ENCODE measurements around the gene CCDC181. TPM values are rescaled to one million over a fixed set of nuclear protein-coding genes. Genes with fewer than 3 reads are reported as not detected.
"Not testable (repeated sequence)": the region's sequence is repeated elsewhere in the genome, so short reads cannot be mapped to it uniquely, and the experiment has no call there.

Gene CCDC181
- 0.58 TPM for total RNA-seq
- long read RNA-seq, partial matches to known transcripts, result 0 of 1 reads
- long read RNA-seq, other reads (novel, unspliced or antisense), result 1 of 1 reads

DNA sequence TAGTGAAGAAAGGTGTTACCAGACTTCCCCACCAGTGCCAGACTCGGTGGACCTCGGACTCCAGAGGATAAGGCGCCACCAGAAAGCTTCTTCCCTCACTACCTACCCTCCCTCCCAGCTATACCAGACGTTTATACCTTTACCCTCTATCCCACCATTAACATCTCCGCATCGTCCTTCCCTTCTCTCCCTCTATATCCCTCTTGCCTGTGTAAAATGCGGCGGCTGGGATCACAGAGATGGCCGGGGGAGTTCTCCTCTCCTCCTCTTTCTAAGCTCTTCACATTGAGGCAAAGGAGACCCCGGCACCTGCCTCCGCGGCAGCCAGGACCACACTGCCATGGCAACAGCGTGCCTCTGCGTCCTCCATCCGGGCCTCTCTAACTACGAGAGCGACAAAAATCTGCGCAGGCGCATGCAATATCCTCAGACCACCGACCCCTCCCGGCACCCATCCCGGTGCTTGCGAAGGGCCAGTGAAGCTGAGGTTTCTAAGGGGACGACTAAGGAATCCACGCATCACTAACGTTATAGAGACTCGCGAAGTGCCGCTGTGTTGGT lies at the start of gene CCDC181:
Gene CCDC181, minus strand, starts transcription at position 394 of the 561 bp plus-strand sequence. CDS start 2,547 bp downstream, outside the sequence.
- no peak for DNase-seq (ENCODE audit: low spot score)

DNA sequence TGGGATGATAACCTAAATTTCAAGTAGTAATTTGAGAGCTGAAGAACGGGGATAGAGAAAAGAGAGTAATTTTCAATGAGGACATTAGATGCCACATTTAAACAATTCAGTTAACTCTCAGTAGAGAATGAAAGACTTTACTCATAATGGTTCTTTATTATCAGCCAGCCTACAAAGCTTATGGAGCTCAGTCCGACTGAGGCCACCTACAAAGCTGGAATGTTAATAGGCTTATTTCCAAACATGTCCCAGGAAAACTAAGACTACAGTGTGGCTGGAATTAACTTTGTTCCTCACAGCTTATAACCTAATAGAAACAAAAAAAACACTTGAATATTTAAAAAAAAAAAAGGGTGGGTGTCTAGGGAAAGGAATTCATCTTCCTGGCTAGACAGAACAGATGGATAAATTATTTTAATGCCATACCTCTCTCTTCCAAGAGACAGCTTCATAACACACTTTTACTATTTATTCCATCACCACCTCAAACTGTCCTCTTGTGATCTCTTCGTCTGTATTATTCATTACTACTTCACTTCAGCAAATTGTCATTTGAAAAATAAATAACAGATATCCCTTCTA lies 48.6 kb upstream of the CCDC181 start:
- DNase-seq (ENCODE audit: low spot score), result no peak

DNA sequence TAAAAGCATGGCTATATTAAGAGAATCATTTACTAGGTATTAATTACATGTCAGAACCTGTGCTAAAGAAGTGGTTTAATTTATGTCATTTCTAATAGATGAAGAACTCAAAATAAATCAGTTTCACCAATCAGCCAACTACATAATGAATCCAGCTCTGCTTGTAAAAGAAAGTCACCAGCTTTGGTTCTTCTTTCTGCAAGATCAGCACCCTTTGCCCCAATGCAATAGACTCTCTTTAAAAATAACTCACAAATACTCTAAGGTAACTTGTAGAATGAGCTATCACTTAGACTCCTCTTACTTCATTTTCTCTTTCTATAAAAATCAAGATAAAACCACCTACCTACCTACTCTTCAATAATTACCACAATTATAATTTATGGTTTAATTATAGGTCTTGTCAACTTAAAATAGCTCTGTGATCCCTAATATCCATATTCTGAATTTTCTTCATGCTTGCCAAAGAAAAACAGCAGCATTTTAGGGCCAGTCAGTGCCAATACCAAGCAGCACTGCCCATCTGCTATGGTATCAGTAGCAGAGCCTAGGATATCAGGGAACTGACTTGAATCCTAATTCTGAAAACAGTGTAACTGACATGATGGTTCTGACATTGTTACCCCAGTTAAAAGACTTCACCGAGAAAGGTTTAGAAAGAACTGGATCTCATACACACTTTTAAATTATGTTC lies 47.2 kb upstream of the CCDC181 start:
- DNase-seq (ENCODE audit: low spot score), result no peak

DNA sequence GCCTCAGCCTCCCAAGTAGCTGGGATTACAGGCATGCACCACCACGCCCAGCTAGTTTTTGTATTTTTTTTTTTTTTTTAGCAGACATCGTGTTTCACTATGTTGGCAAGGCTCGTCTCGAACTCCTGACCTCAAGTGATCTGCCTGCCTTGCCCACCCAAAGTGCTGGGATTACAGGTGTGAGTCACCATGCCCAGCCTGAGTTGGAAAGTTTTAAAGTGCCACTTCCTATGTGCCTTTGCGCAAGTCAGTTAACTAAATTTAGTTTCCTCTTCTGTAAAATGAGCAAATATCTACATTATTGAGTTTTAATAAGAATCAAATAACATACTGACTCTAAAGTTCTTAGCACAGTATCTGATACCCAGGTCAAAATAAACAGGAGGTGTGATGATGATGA lies 46.1 kb upstream of the CCDC181 start:
- DNase-seq (ENCODE audit: low spot score), result no peak

DNA sequence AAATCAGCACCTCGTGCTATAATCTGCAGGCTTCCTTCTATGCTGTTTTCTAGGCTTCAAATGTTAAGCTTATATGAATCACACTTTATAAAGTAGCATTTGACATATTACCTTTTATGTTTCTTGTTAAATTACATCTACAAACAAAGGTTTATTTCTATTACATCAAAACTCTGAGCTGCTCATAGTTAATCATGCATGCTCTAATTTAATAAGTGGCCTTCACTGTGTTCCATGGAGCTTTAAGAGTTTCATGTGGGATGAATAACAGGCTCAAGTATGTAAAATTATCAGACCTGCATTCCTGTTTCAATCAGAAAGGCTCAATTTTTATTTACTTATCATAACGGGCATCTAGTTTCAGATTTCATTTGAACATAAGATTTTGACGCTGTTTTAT lies 45.5 kb upstream of the CCDC181 start:
- no peak for DNase-seq (ENCODE audit: low spot score)

DNA sequence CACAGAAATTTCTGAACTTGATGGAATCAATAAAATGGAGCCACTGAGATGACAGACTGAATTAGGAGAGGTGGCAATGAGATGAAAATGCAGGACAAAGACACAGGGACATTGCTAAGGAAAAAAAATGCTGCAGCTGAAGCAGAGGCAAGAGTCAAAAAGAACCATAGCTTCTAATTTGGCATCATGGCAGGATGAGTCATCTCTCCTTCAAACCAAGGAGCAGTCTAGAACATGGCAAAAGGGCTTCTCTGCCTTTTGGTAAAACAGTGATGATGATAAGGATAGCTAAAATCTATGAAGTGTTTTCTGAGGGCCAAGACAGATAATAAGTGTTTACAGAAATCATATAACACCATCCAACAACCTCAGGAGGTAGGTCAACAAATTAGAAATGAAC lies 41.7 kb upstream of the CCDC181 start:
- DNase-seq (ENCODE audit: low spot score), result no peak

DNA sequence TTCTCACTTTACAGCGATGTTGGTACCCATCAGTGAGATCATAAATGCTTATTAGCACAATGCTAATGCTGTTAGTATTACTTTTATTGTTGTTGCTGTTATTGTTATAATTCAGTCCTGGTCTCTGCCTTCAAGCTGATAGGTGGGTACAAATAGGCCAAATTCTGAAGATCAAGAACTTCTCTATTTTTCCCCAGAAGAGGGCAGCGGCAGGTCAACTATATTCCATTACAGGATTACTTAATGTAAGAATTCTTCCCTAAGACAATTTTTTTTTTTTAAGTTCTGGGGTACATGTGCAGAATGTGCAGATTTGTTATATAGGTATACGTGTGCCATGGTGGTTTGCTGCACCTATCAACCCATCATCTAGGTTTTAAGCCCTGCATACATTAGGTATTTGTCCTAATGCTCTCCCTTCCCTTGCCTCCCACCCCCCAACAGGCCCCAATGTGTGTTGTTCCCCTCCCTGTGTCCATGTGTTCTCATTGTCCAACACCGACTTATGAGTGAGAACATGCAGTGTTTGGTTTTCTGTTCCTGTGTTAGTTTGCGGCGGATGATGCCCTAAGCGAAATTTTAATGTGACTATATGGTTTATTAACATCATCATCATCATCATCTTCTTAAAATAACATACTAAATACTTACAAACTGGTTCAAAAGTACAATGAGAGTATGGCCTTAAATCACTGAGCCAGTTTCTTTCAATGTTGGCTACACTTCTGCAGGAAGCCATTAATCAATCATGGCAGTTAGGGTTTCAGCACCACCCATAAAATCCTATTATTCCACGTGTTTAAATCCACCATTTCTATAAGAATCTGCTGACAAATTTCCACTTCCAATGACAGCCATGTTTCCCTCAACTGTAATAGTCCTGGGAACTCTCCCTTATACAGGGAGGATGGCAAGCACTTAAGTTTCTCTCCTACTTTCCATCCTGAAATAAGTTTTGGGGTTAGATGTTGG lies 39.3 kb upstream of the CCDC181 start:
- no peak for DNase-seq (ENCODE audit: low spot score)

DNA sequence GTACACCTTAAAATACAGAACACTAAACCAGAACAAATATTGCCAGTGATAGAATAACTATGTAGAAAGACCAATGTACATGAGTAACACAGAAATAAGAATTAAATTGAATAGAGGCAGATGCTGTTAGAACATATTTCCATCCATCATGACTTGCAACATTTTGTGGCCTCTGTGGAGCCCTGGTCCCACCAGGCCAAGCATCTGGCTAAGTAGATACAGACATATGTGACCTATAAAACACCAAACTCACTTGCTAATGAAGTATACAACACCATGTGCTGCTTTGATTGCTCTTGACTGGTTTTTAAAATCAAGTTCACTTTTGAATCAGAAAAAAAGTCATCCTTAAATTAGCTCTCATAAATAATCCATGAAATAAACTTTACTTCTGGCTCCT lies 38.0 kb upstream of the CCDC181 start:
- DNase-seq (ENCODE audit: low spot score), result no peak

DNA sequence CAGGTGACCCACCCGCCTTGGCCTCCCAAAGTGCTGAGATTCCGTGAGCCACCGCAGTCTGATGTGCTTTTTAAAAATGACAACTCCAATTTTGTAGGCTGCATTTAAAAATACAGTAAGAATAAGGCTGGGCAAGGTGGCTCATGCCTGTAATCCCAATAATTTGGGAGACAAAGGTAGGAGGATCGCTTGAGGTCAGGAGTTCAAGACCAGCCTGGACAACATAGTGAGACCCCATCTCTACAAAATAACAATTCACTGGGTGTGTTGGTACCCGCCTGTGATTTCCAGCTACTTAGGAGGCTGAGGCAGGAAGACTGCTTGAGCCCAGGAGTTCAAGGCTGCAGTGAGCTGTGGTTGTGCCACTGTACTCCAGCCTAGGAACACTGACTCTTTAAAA lies 35.1 kb upstream of the CCDC181 start:
- DNase-seq (ENCODE audit: low spot score), result no peak

DNA sequence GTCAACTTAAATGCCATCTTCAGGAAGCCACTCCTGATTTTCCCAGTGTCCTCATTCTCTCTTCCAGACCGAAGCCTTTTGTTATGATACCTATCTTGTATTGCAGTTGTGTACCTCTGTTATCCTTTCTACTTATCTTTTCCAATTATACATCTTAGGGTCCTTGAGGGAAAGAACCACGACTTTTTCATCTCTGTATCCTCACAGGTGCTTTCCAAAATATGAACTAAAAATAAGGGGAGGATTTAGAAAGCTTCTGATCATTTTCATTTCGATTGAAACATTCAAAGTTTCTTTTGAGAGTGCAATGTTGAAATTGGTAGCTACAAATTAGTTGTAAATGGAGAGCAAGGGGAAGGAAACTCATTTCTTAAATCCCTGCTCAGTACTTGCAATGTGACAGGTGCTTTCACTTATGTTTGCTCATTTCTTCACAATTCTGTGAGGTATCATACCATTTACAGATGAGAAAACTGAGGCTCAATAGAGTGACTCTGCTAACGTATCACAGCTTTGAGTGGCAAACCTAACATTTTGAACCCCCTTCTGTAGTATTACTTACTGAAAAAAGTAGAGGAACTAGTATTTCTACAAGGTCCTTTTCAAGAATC lies 34.2 kb upstream of the CCDC181 start:
- DNase-seq (ENCODE audit: low spot score), result no peak

DNA sequence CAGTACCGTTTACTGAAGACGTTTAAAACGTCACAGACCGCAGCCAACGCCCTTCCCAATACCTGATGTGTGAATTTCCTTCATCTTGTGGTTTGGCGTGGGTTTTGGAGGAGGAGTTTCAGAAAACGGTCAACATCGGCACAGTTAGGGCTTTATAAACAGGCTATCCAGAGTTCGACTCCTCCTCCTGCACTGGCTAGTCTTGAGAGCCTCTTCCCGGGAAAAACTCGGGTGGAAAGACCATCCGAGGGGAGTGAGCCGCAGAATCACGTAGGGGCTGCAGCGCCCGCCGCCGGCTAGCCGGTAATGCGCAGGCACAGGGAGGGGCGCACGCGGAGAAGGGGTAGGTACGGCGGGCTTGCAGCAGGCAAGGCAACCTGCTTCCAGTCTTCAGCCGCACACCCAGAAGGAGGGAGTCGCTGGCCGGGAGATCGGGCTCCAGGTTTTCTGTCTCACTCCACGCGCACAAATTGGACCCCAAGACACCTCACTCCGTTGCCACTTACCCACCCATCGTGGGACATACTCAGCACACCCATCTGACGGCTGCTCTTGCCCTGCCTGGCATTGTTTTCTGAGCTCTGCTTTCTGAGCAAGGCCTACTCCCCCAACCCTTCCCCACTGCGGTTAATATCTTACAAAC lies 33.0 kb upstream of the CCDC181 start:
- DNase-seq (ENCODE audit: low spot score), result no peak

DNA sequence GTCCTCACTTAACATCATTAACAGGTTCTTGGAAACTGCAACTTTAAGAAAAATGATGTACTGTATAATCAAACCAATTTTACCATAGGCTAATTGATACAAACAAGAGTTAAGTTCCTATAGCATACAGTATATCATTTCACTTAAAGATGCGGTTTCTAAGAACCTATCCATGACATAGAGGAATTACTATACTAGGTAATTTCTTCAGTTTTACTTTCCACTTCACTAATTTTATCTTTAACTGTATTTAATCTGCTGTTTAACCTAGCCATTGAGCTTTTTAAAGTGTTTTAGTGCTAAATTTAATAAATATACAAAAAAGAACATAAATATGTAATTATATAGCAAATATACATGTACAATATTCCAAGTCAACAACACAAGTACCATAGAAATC lies 30.2 kb upstream of the CCDC181 start:
- no peak for DNase-seq (ENCODE audit: low spot score)

DNA sequence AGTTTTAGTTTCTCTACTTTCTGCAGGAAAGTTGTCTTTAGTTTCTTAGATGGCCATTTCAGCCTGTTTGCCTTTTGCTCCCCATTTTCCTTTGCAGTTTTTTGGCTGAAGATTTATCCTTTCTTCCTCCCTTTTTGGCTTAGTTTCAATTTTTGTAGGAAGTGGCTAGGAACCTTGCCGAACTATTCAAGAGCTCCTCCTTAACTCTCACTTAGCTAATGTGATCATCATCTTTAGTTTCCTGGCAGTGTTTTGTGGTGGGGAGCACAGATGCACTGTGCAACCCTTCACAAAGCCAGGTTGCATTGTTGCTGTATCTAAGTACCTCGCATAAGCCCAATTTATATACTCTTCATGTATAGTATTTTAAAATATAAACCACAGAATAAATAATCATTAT lies 28.8 kb upstream of the CCDC181 start:
- DNase-seq (ENCODE audit: low spot score), result no peak

DNA sequence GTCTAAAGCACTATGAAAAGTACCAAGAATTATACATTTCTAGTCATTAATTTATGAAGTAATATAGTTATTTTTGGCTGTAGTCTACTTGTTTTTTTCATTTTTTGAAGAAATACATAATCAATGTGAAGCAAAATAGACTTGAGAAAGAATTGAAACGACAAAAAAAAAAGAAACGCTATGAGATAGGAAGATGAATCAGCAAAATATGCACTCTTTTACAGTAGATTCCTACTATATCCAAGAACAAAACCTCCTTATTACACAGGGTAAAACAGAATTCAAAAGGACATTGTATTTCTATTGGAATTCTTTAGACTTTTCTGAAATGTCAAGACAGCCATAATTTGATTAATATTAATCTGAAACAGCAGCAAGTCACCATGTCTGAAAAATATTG lies 25.6 kb upstream of the CCDC181 start:
- DNase-seq (ENCODE audit: low spot score), result no peak

DNA sequence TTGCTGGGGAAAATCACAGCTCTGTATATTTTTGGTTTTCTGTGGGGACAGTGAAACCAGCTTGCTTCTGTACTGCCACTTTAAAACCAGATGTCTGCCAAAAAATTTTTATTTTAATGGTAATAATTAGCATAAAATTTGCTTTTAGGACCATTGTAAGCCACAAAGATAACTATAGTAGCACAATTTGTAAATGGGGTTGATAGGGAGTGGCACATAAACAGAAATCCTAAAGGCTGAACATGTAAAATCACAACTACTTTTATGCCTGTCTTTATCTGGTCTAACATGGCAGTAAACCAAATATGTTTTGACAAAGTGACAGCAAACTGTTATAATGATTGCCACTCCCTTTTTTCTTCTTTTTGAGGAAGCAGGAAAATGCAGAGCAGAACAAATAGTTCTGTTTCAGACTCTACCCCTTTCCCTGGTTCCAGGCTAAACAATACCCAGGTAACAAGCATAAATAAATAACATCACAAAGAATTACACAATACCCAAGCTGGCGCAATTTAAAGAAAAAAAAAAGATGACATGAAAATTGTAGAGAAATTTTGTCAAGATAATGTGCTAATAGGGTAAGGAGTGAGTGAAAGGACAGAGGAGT lies 24.0 kb upstream of the CCDC181 start:
- DNase-seq (ENCODE audit: low spot score), result no peak

DNA sequence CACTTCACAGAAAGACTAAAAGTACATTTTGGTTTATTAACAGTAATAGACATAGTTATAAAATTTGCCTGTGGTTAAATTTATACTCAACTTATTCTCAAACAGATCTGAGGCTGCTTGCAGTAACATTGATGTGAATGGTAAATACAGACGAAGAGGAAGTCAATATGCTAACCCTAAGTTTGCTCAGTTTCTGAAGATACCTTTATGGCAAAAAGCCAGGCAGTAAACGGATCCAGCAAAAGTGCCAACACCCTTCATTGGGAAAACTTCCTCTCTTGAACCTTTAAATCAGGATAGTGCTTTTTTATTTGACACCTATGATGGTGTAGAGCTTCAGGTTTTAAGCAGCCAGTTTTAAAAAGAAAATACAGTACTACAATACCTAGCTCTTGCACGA lies 16.6 kb upstream of the CCDC181 start:
- no peak for DNase-seq (ENCODE audit: low spot score)

DNA sequence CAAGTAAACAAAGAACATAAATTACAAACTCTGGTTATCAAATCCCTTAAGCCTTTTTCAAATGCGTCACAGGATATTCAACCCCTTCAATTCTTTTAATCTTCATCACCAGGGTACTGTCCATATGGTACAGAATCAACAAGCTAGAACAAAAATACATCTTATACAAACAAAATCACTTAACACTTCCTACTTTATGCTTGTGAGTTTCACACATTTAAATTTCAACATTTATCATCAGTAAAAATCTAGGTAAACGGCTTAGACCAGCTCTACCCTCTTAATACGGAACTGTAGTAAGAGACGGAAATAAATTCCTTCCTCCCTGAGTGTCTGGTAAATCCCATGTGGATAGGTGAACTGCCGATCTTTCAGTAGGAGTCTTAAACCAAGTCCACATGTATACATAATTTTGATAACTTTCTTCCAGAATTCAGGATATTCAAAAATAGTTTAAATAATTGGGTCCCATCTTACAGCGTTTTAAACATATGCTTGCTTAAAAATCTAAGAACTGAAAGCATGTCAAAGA lies 1.0 kb downstream of the CCDC181 start:
- no peak for DNase-seq (ENCODE audit: low spot score)

DNA sequence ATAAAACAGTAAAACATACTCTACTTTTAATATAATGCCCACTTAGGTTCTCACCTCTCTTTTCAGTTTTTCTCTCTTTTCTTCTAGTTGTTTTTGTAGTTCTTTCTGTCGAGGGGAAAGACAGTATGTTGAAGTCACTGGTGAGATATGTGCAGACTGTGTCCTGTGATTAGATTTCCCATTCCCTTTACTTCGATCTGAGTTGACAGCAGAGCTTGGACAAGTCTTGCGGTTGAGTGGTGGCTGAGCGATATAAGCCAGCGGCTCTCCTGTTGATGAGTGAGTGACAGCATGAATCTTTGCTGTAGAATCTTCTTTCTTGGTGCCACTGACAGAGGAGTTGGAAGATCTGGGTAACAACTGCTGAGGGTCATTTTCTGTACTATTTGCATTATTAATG lies 6.0 kb downstream of the CCDC181 start:
- DNase-seq (ENCODE audit: low spot score), result no peak

DNA sequence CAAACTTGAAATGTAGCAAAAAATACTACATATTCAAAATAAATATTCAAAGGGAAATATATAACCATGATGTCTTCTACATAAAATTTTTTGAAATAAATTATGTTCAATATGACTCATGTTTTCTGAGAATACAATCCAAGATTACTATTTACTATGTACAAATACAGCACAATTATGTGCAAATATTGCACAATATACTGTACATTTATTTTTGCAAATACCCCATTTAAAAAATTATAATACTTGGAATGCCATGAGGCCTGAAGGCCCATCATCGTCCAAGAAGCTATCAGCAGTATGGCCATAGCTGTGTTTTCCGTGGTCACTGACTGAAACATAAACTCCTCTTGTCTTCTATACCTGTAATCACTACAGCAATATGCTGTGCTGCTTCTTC lies 12.3 kb downstream of the CCDC181 start:
- DNase-seq (ENCODE audit: low spot score), result no peak

DNA sequence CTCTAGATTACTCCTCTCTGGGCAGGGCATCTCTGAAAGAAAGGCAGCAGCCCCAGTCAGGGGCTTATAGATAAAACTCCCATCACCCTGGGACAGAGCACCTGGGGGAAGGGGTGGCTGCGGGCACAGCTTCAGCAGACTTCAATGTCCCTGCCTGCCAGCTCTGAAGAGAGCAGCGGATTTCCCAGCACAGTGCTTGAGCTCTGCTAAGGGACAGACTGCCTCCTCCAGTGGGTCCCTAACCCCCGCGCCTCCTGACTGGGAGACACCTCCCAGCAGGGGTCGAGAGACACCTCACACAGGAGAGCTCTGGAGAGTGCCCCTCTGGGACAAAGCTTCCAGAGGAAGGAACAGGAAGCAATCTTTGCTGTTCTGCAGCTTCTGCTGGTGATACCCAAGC lies 18.9 kb downstream of the CCDC181 start:
- DNase-seq (ENCODE audit: low spot score), result not testable (repeated sequence)

Measured in mesenteric fat pad (tissue), 1 donor.